IMR-90 (cell line): ENCODE measurements around the gene SBF2. TPM values are rescaled to one million over a fixed set of nuclear protein-coding genes. Genes with fewer than 3 reads are reported as not detected.

Source experiments
- ATAC-seq: fragments of 200-7000 bp; cut with Tn5 transposase; 2 replicates; pipeline ENCODE4 v1.9.1; 2020; ENCODE audit warnings: low read depth, mild to moderate bottlenecking, moderate library complexity
- BruUV-seq: library from RNA; stranded (reverse); fragments of 400-500 nt; replicated peaks from 2 replicates; lab custom pipeline; 2021; lab: Mats Ljungman, UMichigan
- CTCF ChIA-PET: fragments of 300-600 bp; formaldehyde crosslinking; extraction: SDS; loops from one replicate; lab custom pipeline; 2021; ENCODE audit warnings: antibody characterized with exemption; lab: Yijun Ruan, JAX
- POLR2A ChIA-PET: fragments of 300-600 bp; sonication (Branson Sonifier 250); formaldehyde crosslinking; loops from one replicate; lab custom pipeline; 2022; ENCODE audit warnings: antibody characterized with exemption; ENCODE audit not compliant: unreplicated experiment; lab: Charles Lee
- DNase-seq: peaks from one replicate; pipeline ENCODE4 v3.0.0; 2013
- H2AFZ ChIP-seq: replicated peaks from 2 replicates; pipeline ENCODE3; 2013; ENCODE audit warnings: low read length, mild to moderate bottlenecking; ENCODE audit not compliant: poor library complexity
- H2AK5ac ChIP-seq: 2 replicates; pipeline ENCODE4 v1.6.1; 2013; ENCODE audit warnings: low read depth, low read length, inconsistent platforms
- H2AK9ac ChIP-seq: replicated peaks from 2 replicates; pipeline ENCODE3; 2013; ENCODE audit warnings: mild to moderate bottlenecking, low read depth, low read length, moderate library complexity; ENCODE audit not compliant: poor library complexity
- H2BK120ac ChIP-seq: 2 replicates; pipeline ENCODE4 v1.6.1; 2013; ENCODE audit warnings: low read depth, low read length, inconsistent platforms
- H2BK15ac ChIP-seq: 3 replicates; pipeline ENCODE4 v1.6.1; 2013; ENCODE audit warnings: low read depth, low read length, inconsistent platforms
- H2BK20ac ChIP-seq: 2 replicates; pipeline ENCODE4 v1.6.1; 2013; ENCODE audit warnings: low read depth, mild to moderate bottlenecking, inconsistent platforms, low read length, moderate library complexity
- H2BK5ac ChIP-seq: 2 replicates; pipeline ENCODE4 v1.6.1; 2013; ENCODE audit warnings: mild to moderate bottlenecking, low read depth, low read length, inconsistent platforms; ENCODE audit not compliant: poor library complexity, severe bottlenecking
- H3K14ac ChIP-seq: replicated peaks from 2 replicates; pipeline ENCODE4 v1.6.1; 2013; ENCODE audit warnings: low read depth, low read length, inconsistent platforms
- H3K18ac ChIP-seq: 2 replicates; pipeline ENCODE4 v1.6.1; 2013; ENCODE audit warnings: low read depth, low read length, control low read depth
- H3K23ac ChIP-seq: 2 replicates; pipeline ENCODE4 v1.6.1; 2013; ENCODE audit warnings: low read depth, low read length, inconsistent platforms
- H3K27ac ChIP-seq: 2 replicates; pipeline ENCODE4 v1.5.1; 2013; ENCODE audit warnings: mild to moderate bottlenecking, control low read depth, low read length; ENCODE audit not compliant: insufficient read depth
- H3K27me3 ChIP-seq: 2 replicates; pipeline ENCODE4 v1.6.1; 2013; ENCODE audit warnings: low read length; ENCODE audit not compliant: control insufficient read depth, insufficient read depth
- H3K36me3 ChIP-seq: 2 replicates; pipeline ENCODE4 v1.6.1; 2013; ENCODE audit warnings: low read length, mixed read lengths; ENCODE audit not compliant: control insufficient read depth, insufficient read depth
- H3K4ac ChIP-seq: 2 replicates; pipeline ENCODE4 v1.6.1; 2013; ENCODE audit warnings: low read depth, low read length, inconsistent platforms
- H3K4me1 ChIP-seq: 2 replicates; pipeline ENCODE4 v1.6.1; 2013; ENCODE audit warnings: low read length, mixed read lengths; ENCODE audit not compliant: control insufficient read depth, insufficient read depth
- H3K4me2 ChIP-seq: 2 replicates; pipeline ENCODE4 v1.6.1; 2013; ENCODE audit warnings: low read depth, mild to moderate bottlenecking, control low read depth, low read length, moderate library complexity
- H3K4me3 ChIP-seq: 2 replicates; pipeline ENCODE4 v1.5.1; 2013; ENCODE audit warnings: low read depth, mild to moderate bottlenecking, control low read depth, low read length, moderate library complexity; ENCODE audit not compliant: insufficient read depth
- H3K56ac ChIP-seq: 2 replicates; pipeline ENCODE4 v1.6.1; 2013; ENCODE audit warnings: low read length, inconsistent platforms; ENCODE audit not compliant: insufficient read depth; ENCODE audit errors: extremely low read depth
- H3K79me1 ChIP-seq, 2 experiments: 2 replicates each; pipeline ENCODE4 v1.6.1; 2013; ENCODE audit warnings: low read length in 2 of 2, inconsistent platforms in 1 of 2, low read depth in 1 of 2
- H3K9ac ChIP-seq: 2 replicates; pipeline ENCODE4 v1.6.1; 2013; ENCODE audit warnings: low read depth, low read length, control low read depth
- H3K9me1 ChIP-seq: 2 replicates; pipeline ENCODE4 v1.6.1; 2013; ENCODE audit warnings: low read length, inconsistent platforms; ENCODE audit not compliant: insufficient read depth
- H3K9me3 ChIP-seq: 2 replicates; pipeline ENCODE4 v1.6.1; 2013; ENCODE audit warnings: low read length; ENCODE audit not compliant: control insufficient read depth, insufficient read depth
- H4K20me1 ChIP-seq: 2 replicates; pipeline ENCODE4 v1.6.1; 2013; ENCODE audit warnings: low read length, inconsistent platforms; ENCODE audit not compliant: insufficient read depth
- H4K5ac ChIP-seq: 2 replicates; pipeline ENCODE4 v1.6.1; 2013; ENCODE audit warnings: mild to moderate bottlenecking, low read depth, low read length, control low read depth
- H4K8ac ChIP-seq, 2 experiments: 2 replicates each; pipeline ENCODE4 v1.6.1; 2013; ENCODE audit warnings: low read depth in 2 of 2, low read length in 2 of 2, control low read depth in 1 of 2, inconsistent platforms in 1 of 2
- H4K91ac ChIP-seq: 2 replicates; pipeline ENCODE4 v1.6.1; 2013; ENCODE audit warnings: low read depth, low read length, inconsistent platforms; ENCODE audit not compliant: insufficient read depth
- CHD1 ChIP-seq: IDR thresholded peaks from 2 replicates; pipeline ENCODE4 v1.6.1; 2012; ENCODE audit warnings: low read depth, low read length, improper control_type of control experiment
- ELK1 ChIP-seq: fragments of 150-350 bp; IDR thresholded peaks from 2 replicates; pipeline ENCODE4 v1.6.1; 2016; ENCODE audit warnings: low read depth, mild to moderate bottlenecking, low read length, moderate library complexity, borderline replicate concordance
- FOS ChIP-seq: fragments of 150-350 bp; IDR thresholded peaks from 2 replicates; pipeline ENCODE4 v1.6.1; 2016; ENCODE audit warnings: low read depth, low read length
- MXI1 ChIP-seq: IDR thresholded peaks from 2 replicates; pipeline ENCODE4 v1.6.1; 2012; ENCODE audit warnings: low read depth, mild to moderate bottlenecking, low read length, moderate library complexity, borderline replicate concordance
- NFE2L2 ChIP-seq: fragments of 150-350 bp; IDR thresholded peaks from 2 replicates; pipeline ENCODE4 v1.6.1; 2016; ENCODE audit warnings: low read depth, mild to moderate bottlenecking, low read length
- POLR2A ChIP-seq: IDR thresholded peaks from 2 replicates; pipeline ENCODE4 v1.6.1; 2012; ENCODE audit warnings: mild to moderate bottlenecking, low read depth, low read length
- WGBS, 2 experiments: methylation state at CpG; one replicate each; pipeline versions ENCODE4 v1.1.5 to v1.1.7; 2013; ENCODE audit warnings: missing lambda C conversion rate in 2 of 2; ENCODE audit not compliant: insufficient read length in 1 of 2; ENCODE audit errors: extremely low coverage in 2 of 2; 5-methylcytosine and 5-hydroxymethylcytosine counted together
- dilution Hi-C: fragments of 300-500 bp; cut with HindIII; formaldehyde crosslinking; loops from one replicate; pipeline ENCODE4 v1.14.3; 2018; ENCODE audit warnings: low sequenced_read_pairs; ENCODE audit not compliant: unreplicated experiment
- in situ Hi-C: fragments of 300-500 bp; cut with MboI; formaldehyde crosslinking; loops from 3 replicates; pipeline ENCODE4 v1.14.3; 2019; ENCODE audit warnings: low sequenced_read_pairs, inconsistent platforms, mixed read lengths
- intact Hi-C: fragments of 100-400 bp; cut with micrococcal nuclease; formaldehyde crosslinking; loops from 2 replicates; pipeline ENCODE4 v1.10.0; 2022
- polyA plus RNA-seq, 3 experiments: library from polyadenylated mRNA; depleted of rRNA; stranded (reverse); fragments of >200 nt; gene quantifications; 2 replicates each; pipeline ENCODE4 v1.2.3, GENCODE V29; 2012; ENCODE audit warnings: low replicate concordance in 1 of 3
- total RNA-seq: library from RNA; depleted of rRNA; stranded (reverse); fragments of >200 nt; gene quantifications from 2 replicates; pipeline ENCODE4 v1.2.3, GENCODE V29; 2012

The SBF2 gene
- total and polyA plus RNA-seq, 2 of the 4 experiments (the other 2 are of a cell fraction), result 23.8 to 51.8 TPM

- Histone ChIP-seq H2BK15ac (no peak overlapping the region), H3K4ac (no peak overlapping the region), H2BK120ac (no peak overlapping the region), H4K8ac (no peak overlapping the region), H3K27ac (no peak overlapping the region), H2AFZ (no peak overlapping the region), H3K18ac (no peak overlapping the region), H3K4me1 (no peaks in the 10 kb centered on the region), H3K9me1 (no peaks in the 10 kb centered on the region), H3K56ac (no peak overlapping the region), H3K9ac (no peak overlapping the region), H3K14ac (no peak overlapping the region), H2BK5ac (no peak overlapping the region), H3K4me3 (no peak overlapping the region), H3K27me3 (no peaks in the 10 kb centered on the region), H3K9me3 (peaks cover 2% of the 10 kb centered on the region; the same call in 1 of the 2 replicates), H2BK20ac (no peak overlapping the region), H3K4me2 (no peak overlapping the region), H4K91ac (no peak overlapping the region), H2AK5ac (no peak overlapping the region), H4K5ac (no peak overlapping the region), H2AK9ac (no peak overlapping the region), H4K20me1 (peaks cover 8% of the 10 kb centered on the region; the same call in 1 of the 2 replicates), H3K36me3 (no peaks in the 10 kb centered on the region), H3K79me1 (peaks cover 26 to 42% of the 10 kb centered on the region in 2 experiments), H3K23ac (no peak overlapping the region)
- in situ Hi-C loops, result loop anchor here (25.0 kb wide), 1 partner anchor 515 kb away; no protein-coding TSS in a partner anchor
- ChIA-PET POLR2A (no interaction called here), CTCF (interaction anchor here (1.2 kb wide), 1 partner anchor 21 kb away, joined by 3 read pairs; no protein-coding TSS in a partner anchor)
- dilution Hi-C loops, result no loop called here
- intact Hi-C loops, result no loop called here
- no TSS peak for BruUV-seq
- TF ChIP-seq POLR2A, result no peak
- no peak for TF ChIP-seq FOS
- no peak for TF ChIP-seq ELK1
- TF ChIP-seq CHD1, result no peak
- no peak for TF ChIP-seq NFE2L2
- TF ChIP-seq MXI1, result no peak
- ATAC-seq, result no peak
- no peak for DNase-seq
- WGBS, 2 experiments, result no CpG with 5 or more reads among the region's 3 CpGs
Observed at GRCh38 chr11:10222399-10222798, 71.6 kb downstream of the SBF2 start.
